NB4 (cell line): ENCODE data around the gene SUN5.

Experiments used
- MAX ChIP-seq: IDR thresholded peaks from 2 replicates; pipeline ENCODE4 v1.6.1; 2011; ENCODE audit warnings: low read depth, low read length
- MYC ChIP-seq: IDR thresholded peaks from 2 replicates; pipeline ENCODE4 v1.6.1; 2011; ENCODE audit warnings: low read depth, low read length
- POLR2A ChIP-seq: IDR thresholded peaks from 2 replicates; pipeline ENCODE4 v1.6.1; 2011; ENCODE audit warnings: mild to moderate bottlenecking; ENCODE audit not compliant: insufficient read length; ENCODE audit errors: extremely low read depth
- TF ChIP-seq, protein P1 (sequence below): IDR thresholded peaks from one replicate; pipeline ENCODE4 v1.5.1; 2012; ENCODE audit warnings: low read depth, low read length

DNA sequence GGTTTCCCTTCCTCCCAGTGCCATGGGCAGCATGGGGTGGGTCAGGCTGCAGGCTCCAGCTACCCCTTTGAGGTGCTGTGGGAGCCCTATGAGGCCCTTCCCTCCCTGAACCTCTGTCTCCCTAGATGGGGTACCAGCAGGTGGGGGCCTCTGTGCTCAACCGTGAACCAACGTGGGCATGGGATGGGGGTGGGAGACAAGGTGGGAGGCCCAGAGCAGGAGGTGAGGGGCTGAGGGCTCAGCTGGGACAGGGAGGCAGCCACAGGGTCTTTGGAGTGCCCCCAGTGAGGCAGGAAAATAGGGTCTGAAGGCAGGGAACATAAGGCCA lies 33.3 kb downstream of the SUN5 start:
- TF ChIP-seq, protein P1, sequence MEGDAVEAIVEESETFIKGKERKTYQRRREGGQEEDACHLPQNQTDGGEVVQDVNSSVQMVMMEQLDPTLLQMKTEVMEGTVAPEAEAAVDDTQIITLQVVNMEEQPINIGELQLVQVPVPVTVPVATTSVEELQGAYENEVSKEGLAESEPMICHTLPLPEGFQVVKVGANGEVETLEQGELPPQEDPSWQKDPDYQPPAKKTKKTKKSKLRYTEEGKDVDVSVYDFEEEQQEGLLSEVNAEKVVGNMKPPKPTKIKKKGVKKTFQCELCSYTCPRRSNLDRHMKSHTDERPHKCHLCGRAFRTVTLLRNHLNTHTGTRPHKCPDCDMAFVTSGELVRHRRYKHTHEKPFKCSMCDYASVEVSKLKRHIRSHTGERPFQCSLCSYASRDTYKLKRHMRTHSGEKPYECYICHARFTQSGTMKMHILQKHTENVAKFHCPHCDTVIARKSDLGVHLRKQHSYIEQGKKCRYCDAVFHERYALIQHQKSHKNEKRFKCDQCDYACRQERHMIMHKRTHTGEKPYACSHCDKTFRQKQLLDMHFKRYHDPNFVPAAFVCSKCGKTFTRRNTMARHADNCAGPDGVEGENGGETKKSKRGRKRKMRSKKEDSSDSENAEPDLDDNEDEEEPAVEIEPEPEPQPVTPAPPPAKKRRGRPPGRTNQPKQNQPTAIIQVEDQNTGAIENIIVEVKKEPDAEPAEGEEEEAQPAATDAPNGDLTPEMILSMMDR: no peak
- TF ChIP-seq POLR2A: no peak
- no peak for TF ChIP-seq MAX
- no peak for TF ChIP-seq MYC
